Ascending aorta (tissue), 2 donors: ENCODE measurements around the gene GUCY2F. TPM values are rescaled to one million over a fixed set of nuclear protein-coding genes. Genes with fewer than 3 reads are reported as not detected.

ENCODE experiments used
- DNase-seq, 2 donors: peaks; one replicate each; pipeline ENCODE4 v3.0.0-alpha.2; 2019; ENCODE audit warnings: low spot score in 2 of 2
- H3K27ac ChIP-seq, 2 donors: fragments of 200-600 bp; sonication (generic); one replicate each; pipeline ENCODE4 v1.5.1; 2016 to 2017; ENCODE audit warnings: mild to moderate bottlenecking in 1 of 2
- H3K27me3 ChIP-seq: fragments of 200-600 bp; sonication (generic); one replicate; pipeline ENCODE4 v1.5.1; 2017
- H3K36me3 ChIP-seq, 2 donors: fragments of 200-600 bp; sonication (generic); one replicate each; pipeline ENCODE4 v1.5.1; 2016
- H3K4me1 ChIP-seq, 2 donors: fragments of 200-600 bp; sonication (generic); one replicate each; pipeline ENCODE4 v1.5.1; 2016 to 2017; ENCODE audit warnings: mild to moderate bottlenecking in 1 of 2
- H3K4me3 ChIP-seq, 2 donors: fragments of 200-600 bp; sonication (generic); one replicate each; pipeline ENCODE4 v1.5.1; 2016 to 2017; ENCODE audit warnings: mild to moderate bottlenecking in 1 of 2
- H3K9me3 ChIP-seq, 2 donors: fragments of 200-600 bp; sonication (generic); one replicate each; pipeline ENCODE4 v1.5.1; 2016
- intact Hi-C: fragments of 100-400 bp; cut with DNase I; formaldehyde crosslinking; loops from one replicate; pipeline ENCODE4 v1.15.1; 2023
- total RNA-seq: library from RNA; depleted of rRNA; stranded (reverse); fragments of >200 nt; gene quantifications from one replicate; pipeline ENCODE4 v1.1.0, GENCODE V29; 2016
- TF ChIP-seq, protein P1 (sequence below), 3 experiments: fragments of 200-600 bp in 2 of 3; fragments of 450-650 bp in 1 of 3; sonication (generic) in 2 of 3; IDR thresholded peaks; one replicate each; pipeline ENCODE4 v1.5.1; 2016 to 2019; ENCODE audit warnings: antibody characterized with exemption in 3 of 3, mild to moderate bottlenecking in 1 of 3, moderate library complexity in 1 of 3

Gene GUCY2F
- total RNA-seq, 1 donor from 2014 or later, result not detected

GRCh38 chrX:109350051-109350450, 131.8 kb downstream of the GUCY2F start:
- H3K27ac ChIP-seq, result no peak overlapping the region
- H3K27me3 ChIP-seq, result no peaks in the 10 kb centered on the region
- no peaks in the 10 kb centered on the region for H3K4me1 ChIP-seq
- H3K4me3 ChIP-seq, result no peak overlapping the region
- no peak for DNase-seq
- no peaks in the 10 kb centered on the region for H3K9me3 ChIP-seq
- TF ChIP-seq, protein P1, sequence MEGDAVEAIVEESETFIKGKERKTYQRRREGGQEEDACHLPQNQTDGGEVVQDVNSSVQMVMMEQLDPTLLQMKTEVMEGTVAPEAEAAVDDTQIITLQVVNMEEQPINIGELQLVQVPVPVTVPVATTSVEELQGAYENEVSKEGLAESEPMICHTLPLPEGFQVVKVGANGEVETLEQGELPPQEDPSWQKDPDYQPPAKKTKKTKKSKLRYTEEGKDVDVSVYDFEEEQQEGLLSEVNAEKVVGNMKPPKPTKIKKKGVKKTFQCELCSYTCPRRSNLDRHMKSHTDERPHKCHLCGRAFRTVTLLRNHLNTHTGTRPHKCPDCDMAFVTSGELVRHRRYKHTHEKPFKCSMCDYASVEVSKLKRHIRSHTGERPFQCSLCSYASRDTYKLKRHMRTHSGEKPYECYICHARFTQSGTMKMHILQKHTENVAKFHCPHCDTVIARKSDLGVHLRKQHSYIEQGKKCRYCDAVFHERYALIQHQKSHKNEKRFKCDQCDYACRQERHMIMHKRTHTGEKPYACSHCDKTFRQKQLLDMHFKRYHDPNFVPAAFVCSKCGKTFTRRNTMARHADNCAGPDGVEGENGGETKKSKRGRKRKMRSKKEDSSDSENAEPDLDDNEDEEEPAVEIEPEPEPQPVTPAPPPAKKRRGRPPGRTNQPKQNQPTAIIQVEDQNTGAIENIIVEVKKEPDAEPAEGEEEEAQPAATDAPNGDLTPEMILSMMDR (IDR thresholded peaks at IDR 0.05), result no peak
- H3K36me3 ChIP-seq, result no peaks in the 10 kb centered on the region
- intact Hi-C loops, result no loop called here

DNA sequence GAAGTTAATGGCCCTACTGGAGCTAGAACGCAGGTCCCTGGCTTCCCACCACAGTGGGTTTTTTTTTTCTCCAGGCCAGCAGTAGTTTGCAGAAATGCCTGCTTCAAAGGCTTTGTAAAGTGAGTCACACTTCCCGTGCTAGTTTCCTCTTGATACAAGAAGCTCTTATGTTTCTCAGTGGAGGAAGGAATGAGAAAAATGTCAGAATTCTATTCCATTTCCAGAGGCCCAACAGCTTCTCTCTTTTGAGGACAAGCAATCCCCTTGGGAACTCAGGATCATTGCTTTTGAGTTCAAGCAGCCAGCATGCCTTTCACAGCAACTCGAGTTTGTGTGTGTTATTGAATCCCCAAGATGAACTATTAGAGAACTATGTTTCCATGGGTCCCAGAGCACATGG, 134.3 kb downstream of the GUCY2F start:
- Histone ChIP-seq H3K27me3 (no peaks in the 10 kb centered on the region), H3K4me1 (no peaks in the 10 kb centered on the region), H3K4me3 (no peak overlapping the region), H3K27ac (no peak overlapping the region), H3K36me3 (no peaks in the 10 kb centered on the region), H3K9me3 (no peaks in the 10 kb centered on the region)
- TF ChIP-seq, protein P1 (IDR thresholded peaks at IDR 0.05), result no peak
- DNase-seq, result no peak
- intact Hi-C loops, result no loop called here

GRCh38 chrX:109346491-109346890, 135.4 kb downstream of the GUCY2F start:
- DNase-seq, result no peak
- intact Hi-C loops, result no loop called here
- no peaks in the 10 kb centered on the region for H3K4me1 ChIP-seq
- H3K27ac ChIP-seq, result no peak overlapping the region
- no peaks in the 10 kb centered on the region for H3K9me3 ChIP-seq
- H3K27me3 ChIP-seq, result no peaks in the 10 kb centered on the region
- H3K36me3 ChIP-seq, result no peaks in the 10 kb centered on the region
- H3K4me3 ChIP-seq, result no peak overlapping the region
- TF ChIP-seq, protein P1 (IDR thresholded peaks at IDR 0.05), result no peak

DNA sequence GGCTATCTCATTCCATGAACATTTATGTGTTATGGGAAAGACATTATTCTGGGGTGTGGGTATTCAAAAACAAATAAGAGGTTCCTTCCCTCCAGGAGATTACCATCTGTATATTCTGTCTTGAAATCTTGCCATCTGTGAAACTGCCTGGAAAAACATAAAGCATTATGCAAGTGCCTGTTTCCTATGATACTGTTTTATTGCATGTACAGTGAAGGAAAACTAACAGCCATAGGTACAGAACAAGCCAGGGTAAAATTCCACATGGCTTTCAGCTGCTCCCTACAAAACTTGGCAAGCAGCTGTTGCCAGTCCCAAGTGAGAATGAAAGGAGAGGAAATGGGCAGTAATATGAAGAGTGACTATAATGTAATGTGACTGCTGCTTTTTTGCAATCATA, 136.0 kb downstream of the GUCY2F start:
- Histone ChIP-seq H3K4me1 (no peaks in the 10 kb centered on the region), H3K27me3 (no peaks in the 10 kb centered on the region), H3K27ac (no peak overlapping the region), H3K9me3 (no peaks in the 10 kb centered on the region), H3K36me3 (no peaks in the 10 kb centered on the region), H3K4me3 (no peak overlapping the region)
- intact Hi-C loops, result no loop called here
- DNase-seq, result no peak
- TF ChIP-seq, protein P1 (IDR thresholded peaks at IDR 0.05), result no peak

GRCh38 chrX:109344678-109345077, 137.2 kb downstream of the GUCY2F start:
- Histone ChIP-seq H3K9me3 (no peaks in the 10 kb centered on the region), H3K27ac (no peak overlapping the region), H3K4me1 (no peaks in the 10 kb centered on the region), H3K4me3 (no peak overlapping the region), H3K27me3 (no peaks in the 10 kb centered on the region), H3K36me3 (no peaks in the 10 kb centered on the region)
- intact Hi-C loops, result no loop called here
- TF ChIP-seq, protein P1 (IDR thresholded peaks at IDR 0.05), result no peak
- DNase-seq, result no peak

GRCh38 chrX:109344101-109344500, 137.8 kb downstream of the GUCY2F start:
- Histone ChIP-seq H3K4me1 (no peaks in the 10 kb centered on the region), H3K27me3 (no peaks in the 10 kb centered on the region), H3K27ac (no peak overlapping the region), H3K4me3 (no peak overlapping the region), H3K36me3 (no peaks in the 10 kb centered on the region), H3K9me3 (no peaks in the 10 kb centered on the region)
- no peak for DNase-seq
- intact Hi-C loops, result no loop called here
- TF ChIP-seq, protein P1 (IDR thresholded peaks at IDR 0.05), result no peak
